Stimulated activated naive CD8-positive, alpha-beta T cell treated with anti-CD3 and anti-CD28 coated beads, Interleukin-15, Interleukin-2, amounts not matched to agents 100 ng/mL and 50 ng/mL, for 24 hours (primary cell): ENCODE measurements around the gene SMIM33.
"Not testable (repeated sequence)": the region's sequence is repeated elsewhere in the genome, so short reads cannot be mapped to it uniquely, and the experiment has no call there.

Experiments used
- H3K27ac Mint-ChIP-seq: one replicate; pipeline ENCODE4 v1.8.0; 2021; ENCODE audit warnings: mild to moderate bottlenecking, mixed read lengths
- H3K27me3 Mint-ChIP-seq: one replicate; pipeline ENCODE4 v1.8.0; 2021; ENCODE audit warnings: mixed read lengths
- H3K36me3 Mint-ChIP-seq: one replicate; pipeline ENCODE4 v1.8.0; 2021; ENCODE audit warnings: low read depth, mixed read lengths
- H3K4me1 Mint-ChIP-seq: one replicate; pipeline ENCODE4 v1.8.0; 2021; ENCODE audit warnings: low read depth, mixed read lengths
- H3K4me3 Mint-ChIP-seq: one replicate; pipeline ENCODE4 v1.8.0; 2021; ENCODE audit warnings: mild to moderate bottlenecking, mixed read lengths
- H3K9me3 Mint-ChIP-seq: one replicate; pipeline ENCODE4 v1.8.0; 2021; ENCODE audit warnings: mixed read lengths

The SMIM33 gene

DNA sequence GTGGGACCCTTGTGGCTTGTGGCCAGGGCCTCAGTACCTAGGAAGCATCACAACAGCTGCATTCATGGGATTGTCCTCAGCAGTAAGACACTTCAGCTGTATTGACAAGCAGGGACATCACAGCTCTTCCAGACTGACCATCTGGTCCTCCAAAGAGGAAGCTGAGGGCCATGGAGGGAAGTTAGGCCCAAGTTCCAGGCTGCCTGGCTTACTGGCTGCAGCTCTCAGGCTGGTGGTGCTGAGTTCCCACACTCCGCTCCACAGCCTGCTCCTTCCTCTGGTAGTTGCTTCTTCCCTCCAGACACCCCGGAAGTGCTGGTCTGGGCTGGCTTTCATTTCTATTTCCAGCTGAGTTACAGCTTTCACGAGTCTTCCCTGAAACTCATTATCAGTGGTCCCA lies 17.5 kb downstream of the SMIM33 start:
- H3K36me3 Mint-ChIP-seq, result no peaks in the 10 kb centered on the region
- H3K27me3 Mint-ChIP-seq, result no peaks in the 10 kb centered on the region
- peaks cover 16% of the 10 kb centered on the region for H3K4me1 Mint-ChIP-seq
- no peak overlapping the region for H3K4me3 Mint-ChIP-seq
- peak overlapping the region; percentile 76 for H3K27ac Mint-ChIP-seq
- H3K9me3 Mint-ChIP-seq, result no peaks in the 10 kb centered on the region

DNA sequence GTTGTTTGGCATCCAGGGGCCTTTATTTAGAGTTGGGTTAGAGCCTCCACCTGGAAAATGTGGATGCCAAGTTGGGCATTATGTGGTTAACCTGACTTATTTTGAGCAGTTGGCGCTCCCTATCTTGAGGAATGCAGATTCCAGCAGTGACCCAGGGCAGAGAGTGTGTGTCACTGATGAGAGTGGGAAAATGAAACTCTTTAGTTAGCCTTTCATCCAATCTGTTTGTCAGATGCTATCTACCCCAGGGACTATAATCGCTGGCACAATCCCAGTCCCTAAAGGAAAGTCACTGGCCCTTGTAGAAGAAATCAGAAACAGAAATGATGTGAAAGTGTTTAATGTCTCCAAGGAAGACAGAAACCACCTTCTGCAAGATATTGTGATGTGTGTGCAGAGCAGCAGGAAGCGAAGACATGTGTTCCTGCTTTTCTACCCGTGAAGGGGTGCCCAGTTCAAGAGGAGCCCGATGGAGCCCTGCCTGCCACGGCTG lies 21.9 kb downstream of the SMIM33 start:
- no peak overlapping the region for H3K4me3 Mint-ChIP-seq
- H3K27me3 Mint-ChIP-seq, result no peaks in the 10 kb centered on the region
- peaks cover 25% of the 10 kb centered on the region for H3K4me1 Mint-ChIP-seq
- H3K9me3 Mint-ChIP-seq, result no peaks in the 10 kb centered on the region
- H3K27ac Mint-ChIP-seq, result no peak overlapping the region
- H3K36me3 Mint-ChIP-seq, result no peaks in the 10 kb centered on the region

- no peak overlapping the region for H3K4me3 Mint-ChIP-seq
- H3K36me3 Mint-ChIP-seq, result no peaks in the 10 kb centered on the region
- H3K27me3 Mint-ChIP-seq, result no peaks in the 10 kb centered on the region
- H3K9me3 Mint-ChIP-seq, result no peaks in the 10 kb centered on the region
- H3K4me1 Mint-ChIP-seq, result peaks cover 17% of the 10 kb centered on the region
- no peak overlapping the region for H3K27ac Mint-ChIP-seq
Observed at GRCh38 chr5:139494256-139494655, 23.5 kb downstream of the SMIM33 start.

DNA sequence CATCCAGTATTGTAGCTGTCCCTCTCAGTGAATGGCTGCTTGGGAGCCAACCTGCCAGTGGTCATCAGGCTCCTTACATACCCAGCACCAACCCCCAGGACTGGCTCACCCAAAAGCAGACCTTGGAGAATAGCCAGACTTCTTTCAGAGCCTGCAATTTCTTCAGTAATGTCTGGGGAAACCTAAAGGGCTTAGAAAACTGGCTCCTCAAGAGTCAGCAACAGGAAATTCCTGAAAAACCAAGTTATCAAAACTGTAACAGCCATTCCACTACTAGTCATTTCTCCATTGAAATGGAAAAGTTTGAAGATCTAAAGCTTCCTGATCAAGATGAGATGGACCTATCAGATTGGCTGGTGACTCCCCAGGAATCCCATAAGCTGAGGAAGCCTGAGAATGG lies 24.0 kb downstream of the SMIM33 start:
- H3K27ac Mint-ChIP-seq, result no peak overlapping the region
- no peaks in the 10 kb centered on the region for H3K9me3 Mint-ChIP-seq
- no peaks in the 10 kb centered on the region for H3K36me3 Mint-ChIP-seq
- H3K4me3 Mint-ChIP-seq, result no peak overlapping the region
- no peaks in the 10 kb centered on the region for H3K27me3 Mint-ChIP-seq
- H3K4me1 Mint-ChIP-seq, result peaks cover 17% of the 10 kb centered on the region

- H3K27me3 Mint-ChIP-seq, result no peaks in the 10 kb centered on the region
- no peaks in the 10 kb centered on the region for H3K9me3 Mint-ChIP-seq
- no peak overlapping the region for H3K27ac Mint-ChIP-seq
- peaks cover 17% of the 10 kb centered on the region for H3K4me1 Mint-ChIP-seq
- no peaks in the 10 kb centered on the region for H3K36me3 Mint-ChIP-seq
- H3K4me3 Mint-ChIP-seq, result no peak overlapping the region
Observed at GRCh38 chr5:139495638-139496435, 25.0 kb downstream of the SMIM33 start.

GRCh38 chr5:139501381-139501780 lies 30.6 kb downstream of the SMIM33 start:
- no peak overlapping the region for H3K4me3 Mint-ChIP-seq
- H3K27me3 Mint-ChIP-seq, result no peaks in the 10 kb centered on the region
- H3K9me3 Mint-ChIP-seq, result no peaks in the 10 kb centered on the region
- H3K4me1 Mint-ChIP-seq, result no peaks in the 10 kb centered on the region
- no peak overlapping the region for H3K27ac Mint-ChIP-seq
- no peaks in the 10 kb centered on the region for H3K36me3 Mint-ChIP-seq

- not testable (repeated sequence) for H3K36me3 Mint-ChIP-seq, H3K9me3 Mint-ChIP-seq, H3K27me3 Mint-ChIP-seq, H3K27ac Mint-ChIP-seq, H3K4me3 Mint-ChIP-seq, H3K4me1 Mint-ChIP-seq
Observed at GRCh38 chr5:139503036-139503817, 32.4 kb downstream of the SMIM33 start.

DNA sequence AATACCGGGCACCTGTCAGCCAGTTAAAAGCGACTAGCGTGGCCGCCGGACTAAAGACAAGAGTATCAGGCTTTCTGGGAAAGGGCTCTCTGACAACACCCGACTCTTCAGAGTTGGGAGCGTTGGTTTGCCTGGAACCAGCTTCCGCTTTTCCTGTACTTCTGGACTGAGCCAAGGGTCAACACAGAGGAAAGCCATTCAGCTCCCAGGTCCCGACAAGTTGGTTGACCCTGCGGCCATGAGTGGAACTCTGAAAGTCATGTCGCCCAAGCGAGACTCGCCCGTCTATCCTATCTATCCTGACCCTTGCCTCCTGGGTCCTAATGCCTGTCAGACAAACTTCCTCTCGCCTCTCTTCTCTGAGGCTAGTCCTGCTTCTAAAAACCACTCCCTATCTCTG lies 33.1 kb downstream of the SMIM33 start:
- not testable (repeated sequence) for H3K4me3 Mint-ChIP-seq, H3K36me3 Mint-ChIP-seq, H3K9me3 Mint-ChIP-seq, H3K27me3 Mint-ChIP-seq, H3K27ac Mint-ChIP-seq
- H3K4me1 Mint-ChIP-seq, result peaks cover 11% of the 10 kb centered on the region

GRCh38 chr5:139504722-139505121 lies 33.9 kb downstream of the SMIM33 start:
- H3K4me1 Mint-ChIP-seq, result peaks cover 11% of the 10 kb centered on the region
- not testable (repeated sequence) for H3K27ac Mint-ChIP-seq, H3K36me3 Mint-ChIP-seq, H3K27me3 Mint-ChIP-seq, H3K4me3 Mint-ChIP-seq, H3K9me3 Mint-ChIP-seq

DNA sequence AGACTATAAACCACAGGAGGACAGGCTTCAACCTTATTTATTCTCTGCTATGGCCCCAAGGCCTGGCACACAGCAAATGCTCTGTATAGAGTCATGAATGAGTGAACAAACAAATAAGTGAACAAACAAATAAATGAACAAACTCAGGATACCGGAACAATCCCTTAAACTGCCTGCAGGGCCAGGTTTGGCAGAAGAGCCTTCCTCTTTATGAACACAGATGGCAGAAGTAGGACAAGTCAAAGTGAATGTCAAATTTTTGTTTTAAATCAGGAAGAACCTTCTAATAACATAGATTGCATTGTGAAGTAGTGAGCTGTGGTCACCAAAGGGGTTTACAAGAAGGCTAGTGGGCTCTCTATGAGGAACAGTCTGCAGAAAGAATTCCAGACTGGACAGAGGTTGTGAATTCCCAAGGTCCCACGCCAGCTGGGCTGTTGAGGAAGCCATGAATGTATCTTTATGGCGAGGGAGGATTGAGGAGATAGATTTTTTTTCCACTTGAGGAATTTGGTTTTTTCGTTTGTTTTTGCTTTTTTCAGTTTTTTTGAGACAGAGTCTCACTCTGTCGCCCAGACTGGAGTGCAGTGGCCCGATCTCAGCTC lies 42.1 kb downstream of the SMIM33 start:
- Mint-ChIP-seq H3K36me3 (peaks cover 5% of the 10 kb centered on the region), H3K4me3 (no peak overlapping the region), H3K4me1 (peaks cover 58% of the 10 kb centered on the region), H3K27me3 (no peaks in the 10 kb centered on the region), H3K27ac (no peak overlapping the region), H3K9me3 (peaks cover 4% of the 10 kb centered on the region)

GRCh38 chr5:139513434-139513833 lies 42.6 kb downstream of the SMIM33 start:
- peaks cover 58% of the 10 kb centered on the region for H3K4me1 Mint-ChIP-seq
- not testable (repeated sequence) for H3K4me3 Mint-ChIP-seq, H3K9me3 Mint-ChIP-seq, H3K36me3 Mint-ChIP-seq, H3K27ac Mint-ChIP-seq, H3K27me3 Mint-ChIP-seq

GRCh38 chr5:139513852-139514485 lies 43.2 kb downstream of the SMIM33 start:
- Mint-ChIP-seq H3K27me3 (no peaks in the 10 kb centered on the region), H3K4me1 (peaks cover 58% of the 10 kb centered on the region), H3K27ac (no peak overlapping the region), H3K4me3 (no peak overlapping the region), H3K36me3 (peaks cover 5% of the 10 kb centered on the region), H3K9me3 (peaks cover 4% of the 10 kb centered on the region)

DNA sequence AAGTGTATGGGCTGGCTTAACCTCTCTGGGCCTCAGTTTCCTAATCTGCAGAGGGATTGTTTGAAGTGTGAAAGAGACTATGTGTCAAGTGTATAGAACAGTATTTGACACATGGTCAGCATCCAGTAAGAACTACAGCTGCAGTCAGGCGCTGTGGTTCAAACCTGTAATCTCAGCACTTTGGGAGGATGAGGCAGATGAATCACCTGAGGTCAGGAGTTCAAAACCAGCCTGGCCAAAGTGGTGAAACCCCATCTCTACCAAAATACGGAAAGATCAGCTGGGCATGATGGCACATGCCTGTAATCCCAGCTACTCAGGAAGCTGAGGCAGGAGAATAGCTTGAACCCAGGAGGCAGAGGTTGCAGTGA lies 43.7 kb downstream of the SMIM33 start:
- H3K4me1 Mint-ChIP-seq, result peaks cover 59% of the 10 kb centered on the region
- peaks cover 5% of the 10 kb centered on the region for H3K36me3 Mint-ChIP-seq
- H3K9me3 Mint-ChIP-seq, result peaks cover 4% of the 10 kb centered on the region
- H3K27ac Mint-ChIP-seq, result no peak overlapping the region
- H3K27me3 Mint-ChIP-seq, result no peaks in the 10 kb centered on the region
- no peak overlapping the region for H3K4me3 Mint-ChIP-seq

DNA sequence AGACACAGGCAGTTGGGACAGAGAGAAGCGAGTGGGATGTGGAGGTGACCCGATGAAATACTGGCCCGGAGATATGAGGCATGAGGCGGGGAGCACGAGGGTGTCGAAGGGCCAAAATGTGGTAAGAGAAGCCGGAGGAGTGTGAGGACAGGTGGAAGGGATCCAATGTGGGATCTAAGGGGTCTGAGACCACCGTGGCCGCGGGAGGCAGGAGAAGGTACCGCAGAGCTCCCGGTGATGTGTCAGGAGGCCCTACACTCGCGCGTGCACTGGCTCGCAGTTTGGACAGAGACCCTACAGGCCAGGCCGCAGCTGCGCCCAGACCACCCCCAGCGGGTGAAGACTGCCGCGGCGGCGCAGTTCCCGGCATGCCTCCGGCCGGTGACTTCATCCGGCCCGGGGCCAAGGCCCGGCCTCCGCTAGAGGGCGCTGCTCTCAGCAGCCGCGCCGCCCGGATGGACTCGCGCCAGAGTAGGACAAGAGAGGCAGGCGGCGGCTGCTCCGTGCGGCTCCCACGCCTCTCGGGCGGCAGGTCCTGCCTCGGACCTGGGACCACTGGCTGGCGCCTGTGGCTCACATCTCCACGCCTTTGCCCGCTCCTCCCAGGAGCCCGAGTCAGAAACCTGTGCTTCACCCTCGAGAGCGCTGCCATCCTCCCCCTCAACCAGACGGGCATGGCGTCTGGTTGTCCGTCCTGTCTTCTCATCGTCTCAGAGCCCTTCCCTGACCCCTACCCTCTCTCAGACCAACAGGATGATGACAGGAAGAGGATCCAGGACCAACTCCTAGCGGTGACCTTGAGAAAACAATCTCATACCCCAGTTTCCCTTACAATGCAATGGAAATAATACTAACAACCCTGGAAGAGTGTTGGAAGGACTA lies 47.1 kb downstream of the SMIM33 start:
- Mint-ChIP-seq H3K27ac (peak overlapping the region; percentile 87), H3K27me3 (no peaks in the 10 kb centered on the region), H3K4me3 (peak overlapping the region; percentile 80), H3K9me3 (no peaks in the 10 kb centered on the region), H3K36me3 (no peaks in the 10 kb centered on the region), H3K4me1 (peaks cover 31% of the 10 kb centered on the region)
